GM04504 (cell line): ENCODE measurements around the gene BABAM2.
A peak's percentile ranks its signal among the peaks of the same experiment; 100 is the strongest.

Source experiments
- DNase-seq: peaks from one replicate; pipeline ENCODE4 v3.0.0-alpha.2; 2012; ENCODE audit warnings: low read depth

Gene BABAM2

DNA sequence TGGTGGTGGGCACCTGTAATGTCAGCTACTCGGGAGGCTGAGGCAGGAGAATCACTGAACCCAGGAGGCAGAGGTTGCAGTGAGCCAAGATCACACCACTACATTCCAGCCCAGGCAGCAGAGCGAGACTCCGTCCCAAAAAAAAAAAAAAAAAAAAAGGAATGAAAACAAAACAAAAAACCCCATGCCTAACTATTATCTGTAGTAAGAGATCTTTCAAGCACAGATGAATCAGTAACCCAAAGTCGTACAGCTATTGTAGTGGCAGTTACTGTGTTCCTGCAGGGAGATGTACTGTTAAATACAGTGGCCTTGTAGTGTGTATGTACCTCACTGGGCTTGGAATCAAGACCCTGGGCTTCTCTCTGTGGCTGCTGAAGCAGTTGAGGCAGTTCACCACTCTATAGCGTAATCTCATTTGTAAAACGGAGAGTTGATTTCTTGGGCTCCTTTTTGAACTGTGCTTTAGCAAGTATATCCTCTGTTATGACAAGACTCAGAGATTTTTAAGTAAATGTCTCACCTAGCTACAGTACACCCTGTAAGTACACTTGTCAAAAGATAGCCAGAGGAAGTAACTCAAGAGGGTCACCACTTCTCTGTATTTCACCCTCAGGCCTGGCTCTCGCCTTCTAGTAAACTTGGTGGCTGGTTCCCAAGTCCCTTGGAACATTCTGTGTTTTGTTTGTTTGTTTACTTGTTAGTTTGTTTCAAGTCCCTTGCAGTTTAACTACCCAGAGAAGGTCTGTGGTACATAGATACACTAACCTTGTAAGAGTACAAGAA is 392.5 kb downstream of the BABAM2 start:
- DNase-seq = no peak

DNA sequence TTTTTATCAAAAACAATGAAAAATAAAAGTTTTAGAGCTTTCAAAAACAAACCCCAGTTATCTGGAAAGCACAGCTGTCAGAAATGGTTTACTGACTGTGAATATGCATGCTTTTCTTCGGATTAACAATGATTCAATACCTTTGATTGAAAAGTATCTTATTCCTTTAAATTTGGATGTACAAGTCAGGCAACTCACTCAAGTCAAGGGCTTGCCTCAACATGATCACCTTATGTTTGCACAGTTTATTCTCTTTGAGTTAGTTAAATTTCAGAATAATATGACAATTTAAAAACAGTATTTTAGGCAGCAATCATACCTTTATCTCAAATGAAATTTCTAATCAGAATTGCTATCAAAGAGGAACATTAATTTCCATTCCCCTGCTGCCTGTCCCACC is 393.3 kb downstream of the BABAM2 start:
- DNase-seq = no peak

DNA sequence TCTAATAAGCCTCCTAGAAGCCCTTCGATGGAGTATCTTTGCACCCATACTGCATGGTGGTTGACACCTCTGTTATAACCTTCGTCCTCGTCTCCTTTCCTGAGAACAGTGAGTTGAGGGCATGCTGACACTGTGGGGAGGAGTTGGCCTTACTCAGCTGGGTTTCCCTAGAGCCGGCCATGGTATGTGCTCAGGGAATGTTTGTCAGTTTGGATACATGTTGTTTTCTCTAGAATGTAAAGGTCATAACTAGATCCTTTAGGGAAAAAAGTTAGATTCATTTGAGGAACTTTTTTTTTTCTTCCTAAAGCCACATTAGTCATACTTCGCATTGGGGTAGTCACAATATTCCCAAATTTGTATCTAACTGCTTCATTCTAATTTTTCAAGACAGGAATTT is 396.1 kb downstream of the BABAM2 start:
- DNase-seq = no peak

DNA sequence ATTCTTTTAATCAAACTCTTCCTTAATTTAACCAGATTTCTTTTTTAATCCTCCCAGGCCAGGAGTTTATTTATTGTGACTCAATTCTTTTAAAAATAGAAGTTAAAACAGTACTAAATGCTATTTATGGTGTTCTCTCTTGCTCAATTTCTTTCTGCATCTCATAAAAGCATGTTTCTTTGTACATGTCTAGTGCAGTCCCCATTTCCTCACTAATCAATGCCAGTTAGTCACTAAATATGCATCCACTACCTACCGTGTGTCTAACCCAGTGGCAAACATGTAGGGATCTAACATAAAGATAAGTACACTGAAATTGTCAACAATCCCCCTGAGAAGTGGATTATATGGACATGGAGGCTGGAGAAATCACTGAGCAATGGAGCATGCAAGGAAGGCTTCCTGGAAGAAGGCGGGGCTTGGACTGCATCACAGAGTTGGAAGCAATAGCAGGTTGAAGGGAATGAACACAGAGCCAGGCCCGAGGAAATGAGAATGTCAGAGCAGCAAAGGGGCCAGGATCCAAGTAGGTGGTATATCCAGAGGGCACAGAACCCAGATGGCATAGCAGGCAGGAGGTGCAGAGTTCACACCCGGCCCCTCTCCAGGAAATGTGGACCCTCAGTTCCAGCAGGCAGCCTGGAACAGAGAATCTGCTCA is 396.9 kb downstream of the BABAM2 start:
- no peak for DNase-seq

DNA sequence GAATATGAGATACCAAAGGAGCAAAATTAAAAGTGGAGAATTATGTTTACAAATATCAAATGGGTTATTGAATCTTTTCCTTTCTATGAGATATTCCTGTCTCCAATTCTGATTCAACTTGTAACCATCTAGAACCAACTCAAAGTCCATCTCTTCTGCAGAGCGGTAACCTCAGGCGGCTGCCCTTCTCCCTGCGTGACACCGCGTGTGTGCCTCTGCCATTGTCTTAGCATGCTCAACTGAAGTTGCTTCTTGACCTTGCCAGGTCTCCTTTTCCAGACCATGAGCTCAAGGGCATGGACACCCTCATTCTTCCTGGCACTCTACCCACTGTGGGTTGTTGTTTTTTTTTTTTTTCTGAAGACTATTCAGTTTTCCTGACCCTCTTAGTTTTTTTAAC is 398.1 kb downstream of the BABAM2 start:
- DNase-seq = no peak

DNA sequence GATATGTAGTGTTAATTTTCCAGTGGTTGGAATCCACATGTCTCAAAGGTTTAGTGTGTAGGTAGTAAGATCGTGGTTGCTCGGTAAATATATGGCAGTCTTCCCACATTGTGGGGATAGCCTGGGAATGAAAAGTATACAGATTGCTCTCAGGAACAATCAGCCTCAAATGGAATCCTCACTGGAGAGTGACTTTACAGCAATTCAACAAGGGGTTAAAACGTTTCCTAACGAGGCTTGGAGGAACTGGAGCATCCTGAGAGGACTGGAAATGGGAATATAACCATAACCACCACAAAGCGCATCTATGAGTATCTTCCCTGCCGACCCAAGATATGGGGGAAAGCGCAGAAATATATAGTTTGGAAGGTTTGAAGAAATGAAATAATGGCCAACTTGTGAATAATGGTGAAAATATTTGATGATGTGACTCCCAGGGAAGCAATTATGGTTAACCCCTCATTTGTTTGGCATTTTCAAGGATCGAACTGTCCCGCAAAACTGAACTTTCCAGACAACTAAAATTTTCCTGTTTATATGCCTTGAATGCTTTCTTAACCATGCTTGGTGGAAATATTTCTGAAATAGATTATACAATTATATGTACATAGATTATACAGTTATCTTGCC is 401.4 kb downstream of the BABAM2 start:
- no peak for DNase-seq

DNA sequence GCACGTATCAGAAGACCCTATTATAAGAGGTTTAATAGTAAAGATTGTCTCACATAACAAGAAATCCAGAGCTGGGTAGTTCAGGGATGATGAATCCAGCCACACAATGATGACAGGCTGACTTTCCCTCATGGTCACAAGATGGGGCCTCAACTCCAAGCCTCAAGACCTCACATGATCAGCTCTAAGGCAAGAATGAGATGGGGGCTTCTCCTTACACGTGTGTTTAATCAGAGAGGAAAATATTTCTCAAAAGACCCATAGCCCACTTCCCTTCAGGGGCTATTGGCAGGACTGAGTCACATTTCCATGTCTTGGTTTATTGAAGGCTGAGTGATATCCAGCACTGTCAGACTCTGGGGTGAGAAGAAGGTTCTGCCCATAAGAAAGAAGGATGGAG is 402.0 kb downstream of the BABAM2 start:
- no peak for DNase-seq

DNA sequence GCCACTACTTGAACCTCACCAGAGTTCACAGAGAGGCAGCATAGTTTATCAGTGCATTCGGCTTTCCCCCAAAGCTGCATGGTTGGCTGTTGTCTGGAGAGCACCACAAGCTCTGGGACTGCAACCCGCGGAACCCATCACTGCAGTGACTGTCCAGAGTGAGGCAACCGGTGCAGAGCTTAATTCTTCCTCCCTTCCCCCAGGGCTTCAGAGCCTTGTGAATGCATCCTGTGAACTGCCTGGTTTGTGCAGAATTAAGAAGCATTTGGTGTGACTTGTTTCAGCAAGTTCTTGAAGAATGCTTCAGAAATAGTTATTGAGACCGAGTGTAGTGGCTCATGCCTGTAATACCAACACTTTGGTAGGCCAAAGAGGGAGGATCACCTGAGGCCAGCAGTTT is 402.9 kb downstream of the BABAM2 start:
- DNase-seq = no peak

DNA sequence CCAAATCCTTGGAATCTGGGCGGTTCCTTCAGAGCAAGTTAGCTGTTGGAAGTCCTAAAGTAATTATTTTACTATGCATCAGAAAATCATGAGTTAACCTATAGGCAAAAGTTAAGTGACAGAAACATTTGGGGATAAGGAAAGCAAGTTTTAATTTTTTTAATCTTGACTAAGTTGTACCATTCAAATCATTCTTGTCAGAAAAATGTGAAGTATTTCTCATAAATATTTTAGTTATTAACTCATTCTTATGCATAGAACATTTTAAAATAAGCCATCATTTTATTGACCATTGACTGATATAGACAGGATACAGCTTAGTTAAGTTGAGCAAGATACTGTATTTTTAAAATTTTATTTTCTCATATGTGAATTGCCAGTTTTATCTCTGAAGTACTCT is 403.9 kb downstream of the BABAM2 start:
- no peak for DNase-seq

DNA sequence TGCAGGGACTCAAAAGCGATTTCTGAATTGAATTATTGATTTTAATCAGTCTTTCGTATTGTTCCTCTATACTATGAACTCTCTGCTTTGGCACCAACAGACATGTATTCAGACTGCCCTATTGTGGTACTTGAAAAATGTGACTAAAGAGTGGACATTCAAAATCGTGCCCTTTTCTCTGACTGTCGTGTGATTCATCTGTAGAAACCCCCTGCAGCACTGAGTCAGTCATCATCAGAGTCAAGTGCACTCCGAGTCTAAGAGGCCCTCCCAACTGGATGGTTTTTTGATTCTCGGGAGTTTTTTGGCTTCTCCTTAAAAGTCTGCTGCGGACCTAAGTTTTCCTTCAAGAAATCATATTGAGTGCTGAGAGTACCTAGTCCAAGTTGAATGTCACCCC is 405.7 kb downstream of the BABAM2 start:
- DNase-seq = no peak

DNA sequence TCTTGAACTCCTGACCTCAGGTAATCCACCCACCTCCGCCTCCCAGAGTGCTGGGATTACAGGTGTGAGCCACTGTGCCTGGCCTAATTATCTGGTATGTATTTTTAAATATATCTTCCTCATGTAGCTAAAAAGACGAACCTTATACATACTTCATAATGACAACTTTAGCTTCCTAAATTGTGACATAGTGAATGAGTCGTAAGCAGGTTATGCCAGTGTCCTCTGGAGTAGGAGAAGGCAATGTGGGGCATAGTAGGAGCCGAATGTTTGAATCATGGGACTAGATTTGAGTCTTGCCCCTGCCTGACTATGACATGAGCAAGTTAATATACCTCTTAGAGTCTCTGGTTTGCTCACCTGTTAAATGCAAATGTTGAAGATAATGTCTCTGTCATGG is 406.4 kb downstream of the BABAM2 start:
- DNase-seq = no peak

DNA sequence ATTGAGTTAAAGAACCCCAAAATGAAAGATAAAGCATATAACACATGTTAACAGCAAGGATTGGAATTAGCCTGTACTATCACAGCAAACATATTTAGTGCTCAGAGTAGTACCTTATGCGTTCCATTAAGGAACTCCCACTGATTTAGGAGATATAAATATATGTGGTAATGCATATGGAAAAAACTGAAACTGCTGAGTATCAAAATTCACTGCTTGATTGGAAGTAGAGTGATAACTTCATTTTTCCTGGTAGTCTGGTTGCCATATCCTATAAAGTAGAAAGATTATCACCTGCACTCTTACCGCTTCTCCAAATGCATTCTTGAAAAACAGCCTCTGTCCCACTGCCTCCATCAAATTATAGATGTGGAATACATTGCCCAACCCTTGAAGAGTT is 407.0 kb downstream of the BABAM2 start:
- DNase-seq = no peak

DNA sequence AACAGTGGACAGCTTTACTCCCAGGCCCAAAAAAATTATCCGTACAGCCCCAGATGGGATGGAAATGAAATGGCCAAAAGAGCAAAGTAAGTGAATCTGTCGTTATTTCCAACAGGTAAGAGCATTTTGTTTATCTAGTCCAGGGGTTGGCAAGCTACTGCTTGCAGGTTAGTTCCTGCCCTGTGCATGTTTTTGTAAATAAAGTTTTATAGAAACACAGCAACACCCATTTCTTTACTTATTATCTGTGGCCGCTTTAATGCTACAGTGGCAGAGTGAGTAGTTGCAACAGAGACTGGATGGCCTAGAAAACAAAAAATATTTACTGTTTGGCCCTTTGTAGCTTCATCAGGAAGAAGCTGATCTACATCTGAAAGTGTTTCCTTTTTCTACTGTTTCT is 407.9 kb downstream of the BABAM2 start:
- DNase-seq = no peak

DNA sequence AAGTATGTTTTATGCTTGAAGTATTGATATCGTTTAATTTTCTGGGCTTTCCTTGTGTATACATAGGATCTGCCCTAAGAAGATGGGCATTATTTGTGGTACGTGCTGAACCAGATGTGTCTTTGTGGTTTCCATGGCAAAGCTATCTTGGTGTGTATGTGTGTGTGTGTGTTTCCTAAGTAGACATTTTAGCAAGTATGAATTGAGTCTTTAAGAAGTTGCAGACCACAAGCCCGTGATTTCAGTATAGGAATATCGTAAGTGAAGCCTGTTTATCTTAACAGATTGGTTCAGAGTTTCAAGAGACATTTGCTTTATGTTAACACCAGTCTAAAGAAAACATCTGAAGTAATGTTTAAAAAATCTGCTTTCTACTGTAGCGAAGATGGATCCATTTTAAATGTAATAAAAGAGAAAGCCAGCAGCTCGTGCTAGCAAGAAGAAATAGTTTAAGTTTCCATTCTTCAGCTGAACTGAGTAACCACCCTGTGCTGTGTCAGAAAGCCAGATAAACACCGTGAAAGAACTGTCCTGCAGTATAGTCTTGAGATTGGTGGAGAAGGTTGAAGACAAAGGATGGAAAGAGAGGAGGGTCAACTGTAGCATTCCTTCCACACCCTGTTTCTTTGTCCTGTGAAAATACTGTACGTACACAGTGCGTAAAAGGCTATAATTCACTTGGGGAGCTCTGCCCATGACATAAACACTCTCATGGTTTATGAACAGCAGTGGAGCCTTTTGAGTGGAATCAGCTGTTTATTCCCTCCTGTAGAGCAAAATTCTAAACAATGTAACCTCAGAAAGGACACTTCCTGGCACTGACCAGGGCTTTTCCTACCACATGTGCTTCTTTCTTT is 410.2 kb downstream of the BABAM2 start:
- DNase-seq = peak; percentile 87

DNA sequence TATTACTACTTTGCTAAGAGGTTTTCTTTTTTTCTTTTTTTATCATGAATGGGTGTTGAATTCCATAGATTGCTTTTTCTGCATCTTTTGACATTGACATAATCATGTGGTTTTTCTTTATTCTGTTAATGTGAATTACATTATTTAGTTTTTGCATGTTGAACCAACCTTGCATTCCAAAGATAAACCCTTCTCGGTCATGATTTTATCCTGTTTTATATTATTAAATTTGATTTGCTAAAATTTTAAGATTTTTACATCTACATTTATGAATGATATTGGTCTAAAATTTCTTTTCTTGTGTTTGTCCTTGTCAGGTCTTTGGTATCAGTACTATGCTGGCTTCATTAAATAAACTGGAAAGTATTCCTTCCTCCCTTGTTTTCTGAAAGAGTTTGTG is 414.7 kb downstream of the BABAM2 start:
- no peak for DNase-seq

DNA sequence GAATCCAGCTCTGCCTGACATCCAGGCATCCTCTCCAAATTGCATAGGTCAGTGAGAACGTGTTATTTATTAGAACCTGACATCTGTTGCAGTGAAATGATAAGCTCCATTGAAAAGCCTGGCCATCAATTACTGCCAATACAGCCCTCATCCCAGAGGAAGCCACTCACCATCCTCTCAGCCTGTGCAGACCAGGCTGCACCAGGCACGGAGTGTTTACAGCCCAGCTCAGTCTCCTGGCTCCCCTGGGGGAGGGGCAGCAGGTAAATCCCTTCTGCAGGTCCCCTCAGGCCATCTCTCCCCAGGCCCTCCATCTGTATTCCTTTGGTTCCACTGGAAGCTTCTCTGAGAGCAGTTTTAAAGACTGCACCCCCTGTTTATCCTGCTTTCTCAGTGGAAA is 419.6 kb downstream of the BABAM2 start:
- DNase-seq = no peak

DNA sequence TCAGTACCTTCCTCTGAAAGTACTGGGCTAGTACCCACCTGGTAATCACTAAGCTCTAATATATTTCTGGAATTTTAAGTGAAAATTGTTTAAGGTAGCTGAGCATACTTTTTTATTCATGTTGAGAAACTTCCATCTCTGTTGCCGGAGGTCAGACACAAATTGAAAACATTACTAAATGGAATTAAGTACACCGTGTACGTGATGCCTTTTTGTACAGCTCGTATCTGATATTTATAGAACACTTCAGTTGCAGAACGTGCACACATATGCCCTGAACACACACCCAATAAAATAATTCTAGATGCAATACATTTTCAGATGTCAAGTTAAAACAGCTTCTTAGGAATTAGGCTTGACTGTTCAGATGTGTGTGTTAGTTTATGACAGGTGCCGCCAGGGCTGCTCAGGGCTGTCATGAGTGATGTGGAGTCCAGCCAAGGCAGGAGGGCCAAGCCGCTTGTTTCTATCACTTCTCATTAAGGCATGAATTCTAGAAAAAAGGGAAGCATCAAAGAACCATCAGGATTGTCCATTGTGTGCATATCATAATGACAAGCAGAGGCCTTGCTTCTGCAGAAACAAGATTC is 421.2 kb downstream of the BABAM2 start:
- no peak for DNase-seq

DNA sequence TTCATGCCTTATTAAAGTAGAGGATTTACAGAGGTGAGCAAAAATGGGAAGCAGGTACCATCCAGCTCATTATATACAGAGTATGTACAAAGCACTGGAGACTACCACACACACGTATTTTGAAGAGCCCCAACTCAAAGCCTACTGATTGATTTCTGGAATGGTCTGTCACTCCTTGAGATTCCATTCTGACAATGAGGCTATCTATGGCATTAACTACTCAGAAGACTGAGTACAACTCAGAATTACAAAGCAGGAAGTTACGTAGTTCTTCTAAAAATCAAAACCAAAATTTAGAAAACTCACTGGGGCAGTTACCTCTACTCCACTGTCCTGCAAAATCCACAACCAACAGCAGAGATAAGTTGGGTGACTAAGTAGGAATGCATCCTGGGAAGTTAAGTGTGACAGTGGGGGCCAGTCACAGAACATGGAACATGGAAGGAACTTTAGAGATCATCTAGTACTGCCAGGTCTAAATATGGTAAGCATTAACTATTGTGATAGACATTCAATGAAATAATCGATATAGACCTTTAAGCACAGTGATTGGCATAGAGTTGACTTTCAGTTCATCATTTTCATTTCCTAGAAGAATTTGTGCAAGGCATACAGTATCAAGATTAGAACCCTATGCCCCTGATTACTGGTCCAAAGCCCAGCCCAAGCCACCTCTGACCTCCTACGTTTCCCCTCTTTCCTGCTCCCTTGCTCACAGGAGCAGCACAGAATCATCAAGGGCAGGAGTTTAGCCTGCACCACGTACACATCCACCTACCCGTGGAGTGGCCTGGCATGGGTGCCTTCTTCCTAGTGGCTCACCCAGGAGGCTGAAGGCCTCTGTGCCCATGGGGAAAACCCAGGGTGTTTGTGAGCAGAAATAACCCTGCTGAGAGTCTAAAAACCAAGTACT is 422.0 kb downstream of the BABAM2 start:
- DNase-seq = no peak

DNA sequence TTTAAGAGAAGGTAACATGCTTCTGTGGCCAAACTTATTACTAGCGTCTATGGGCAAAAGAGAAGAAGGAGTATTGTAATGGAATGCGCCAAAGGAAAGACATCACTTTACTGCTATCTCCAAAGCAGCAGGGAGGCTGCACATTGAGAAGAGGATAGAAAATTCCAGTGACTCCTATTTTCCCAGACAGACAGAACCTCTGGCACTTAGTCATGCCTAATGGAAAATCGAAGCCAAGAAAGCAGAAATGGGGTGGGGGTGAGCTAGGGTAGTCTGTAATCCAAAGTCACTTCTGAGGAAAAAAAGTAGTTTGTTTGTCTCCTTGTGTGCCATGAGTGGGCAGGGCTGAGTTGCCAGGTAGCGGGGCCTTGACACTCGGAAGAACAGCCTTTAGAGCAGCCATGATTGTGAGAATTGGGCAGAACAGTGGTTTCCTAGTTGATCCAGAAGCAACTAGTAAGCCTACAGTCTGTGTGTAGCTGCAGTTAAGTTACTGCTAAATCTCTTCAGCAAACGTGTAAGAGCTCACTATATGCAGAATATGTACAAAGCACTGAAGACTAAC is 422.8 kb downstream of the BABAM2 start:
- no peak for DNase-seq

DNA sequence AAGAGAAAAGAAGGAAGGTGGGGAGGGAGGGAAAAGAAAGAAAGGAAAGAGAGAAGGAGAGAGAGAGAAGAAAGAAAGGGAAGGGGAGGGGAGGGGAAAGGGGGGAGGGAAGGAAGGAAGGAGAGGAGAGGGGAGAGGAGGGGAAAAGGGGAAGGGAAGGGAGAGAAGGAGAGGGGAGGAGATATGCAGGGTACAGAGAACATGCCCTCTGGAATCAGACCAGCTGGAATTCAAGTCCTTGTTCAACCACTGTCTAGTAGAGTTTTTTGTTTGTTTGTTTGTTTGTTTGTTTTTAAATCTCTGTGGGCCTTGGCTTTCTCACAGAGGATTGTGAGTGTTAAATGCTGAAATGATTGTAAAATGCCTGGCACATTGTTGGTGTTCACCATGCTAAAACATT is 424.4 kb downstream of the BABAM2 start:
- DNase-seq = no peak
